Osteocyte (in vitro differentiated cells): Measurements from ENCODE around the gene ACP2. TPM values are rescaled to one million over a fixed set of nuclear protein-coding genes. Genes with fewer than 3 reads are reported as not detected.

Source experiments
- DNase-seq: peaks from one replicate; pipeline ENCODE4 v3.0.0; 2021; ENCODE audit warnings: mixed read lengths; ENCODE audit not compliant: unreplicated experiment; ENCODE audit errors: extremely low spot score
- H3K27ac Mint-ChIP-seq: one replicate; pipeline ENCODE4 v1.8.0; 2021; ENCODE audit warnings: mild to moderate bottlenecking, mixed read lengths; ENCODE audit not compliant: unreplicated experiment
- H3K27me3 Mint-ChIP-seq: one replicate; pipeline ENCODE4 v1.8.0; 2021; ENCODE audit warnings: mixed read lengths; ENCODE audit not compliant: unreplicated experiment
- H3K36me3 Mint-ChIP-seq: one replicate; pipeline ENCODE4 v1.8.0; 2021; ENCODE audit warnings: mixed read lengths; ENCODE audit not compliant: unreplicated experiment
- H3K4me1 Mint-ChIP-seq: one replicate; pipeline ENCODE4 v1.8.0; 2021; ENCODE audit warnings: mixed read lengths; ENCODE audit not compliant: unreplicated experiment
- H3K4me3 Mint-ChIP-seq: one replicate; pipeline ENCODE4 v1.8.0; 2021; ENCODE audit warnings: mild to moderate bottlenecking, moderate library complexity, mixed read lengths; ENCODE audit not compliant: unreplicated experiment
- H3K9me3 Mint-ChIP-seq: one replicate; pipeline ENCODE4 v1.8.0; 2021; ENCODE audit warnings: mixed read lengths; ENCODE audit not compliant: unreplicated experiment
- CTCF ChIP-seq: fragments of 200-600 bp; sonication (generic); IDR thresholded peaks from 2 replicates; pipeline ENCODE4 v1.5.0; 2021; ENCODE audit warnings: antibody characterized with exemption, mild to moderate bottlenecking, moderate library complexity
- total RNA-seq: library from RNA; stranded (reverse); gene quantifications from 2 replicates; pipeline ENCODE4 v1.2.1, GENCODE V29; 2021

ACP2 gene
- total RNA-seq, 1 donor from 2014 or later, result 55.7 TPM

DNA sequence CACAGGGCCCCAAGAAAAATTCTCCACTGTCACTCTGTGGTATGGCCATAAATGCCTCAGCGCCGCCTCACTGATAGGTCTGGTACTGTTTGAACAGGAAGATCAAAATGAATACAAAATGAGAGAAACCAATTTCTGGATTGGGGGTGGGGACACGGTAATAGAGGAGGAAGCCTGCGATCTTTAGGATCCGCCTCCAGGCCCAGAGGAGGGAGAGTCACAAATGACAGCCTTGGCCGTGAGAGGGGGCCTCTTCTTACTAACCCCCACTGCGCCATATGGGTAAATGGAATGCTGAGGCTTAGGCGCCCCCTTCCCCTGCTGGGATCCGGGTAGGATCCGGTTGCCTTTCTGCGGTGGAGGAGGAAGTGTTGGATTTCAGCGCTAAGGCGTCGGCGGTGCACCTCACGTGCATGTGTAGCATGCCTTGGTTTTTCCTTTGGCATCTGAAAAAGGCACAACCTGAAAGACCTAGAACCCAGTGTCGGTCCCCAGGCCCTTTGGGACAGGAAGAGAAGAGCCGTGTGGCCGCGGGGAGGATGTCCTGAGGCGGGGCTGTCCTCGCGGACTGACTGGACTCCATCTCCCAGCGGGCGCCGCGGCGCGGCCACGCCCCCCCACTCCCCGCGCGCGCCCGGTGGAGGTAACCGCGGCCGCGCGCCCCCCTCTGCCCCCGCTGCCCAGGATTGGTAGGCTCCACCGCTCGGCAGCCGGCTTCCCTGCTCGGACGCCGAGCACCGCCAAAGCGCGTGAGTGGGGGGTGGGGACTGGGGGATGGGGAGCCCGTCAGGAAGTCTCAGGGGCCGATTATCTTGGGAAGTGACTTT lies 20.6 kb upstream of the ACP2 start:
- H3K27ac Mint-ChIP-seq, result peak overlapping the region; percentile 98
- H3K36me3 Mint-ChIP-seq, result no peaks in the 10 kb centered on the region
- peak; percentile 95 for DNase-seq
- H3K4me3 Mint-ChIP-seq, result peak overlapping the region; percentile 92
- H3K4me1 Mint-ChIP-seq, result peaks cover 65% of the 10 kb centered on the region
- peak; percentile 47 for TF ChIP-seq CTCF
- H3K9me3 Mint-ChIP-seq, result no peaks in the 10 kb centered on the region
- no peaks in the 10 kb centered on the region for H3K27me3 Mint-ChIP-seq

DNA sequence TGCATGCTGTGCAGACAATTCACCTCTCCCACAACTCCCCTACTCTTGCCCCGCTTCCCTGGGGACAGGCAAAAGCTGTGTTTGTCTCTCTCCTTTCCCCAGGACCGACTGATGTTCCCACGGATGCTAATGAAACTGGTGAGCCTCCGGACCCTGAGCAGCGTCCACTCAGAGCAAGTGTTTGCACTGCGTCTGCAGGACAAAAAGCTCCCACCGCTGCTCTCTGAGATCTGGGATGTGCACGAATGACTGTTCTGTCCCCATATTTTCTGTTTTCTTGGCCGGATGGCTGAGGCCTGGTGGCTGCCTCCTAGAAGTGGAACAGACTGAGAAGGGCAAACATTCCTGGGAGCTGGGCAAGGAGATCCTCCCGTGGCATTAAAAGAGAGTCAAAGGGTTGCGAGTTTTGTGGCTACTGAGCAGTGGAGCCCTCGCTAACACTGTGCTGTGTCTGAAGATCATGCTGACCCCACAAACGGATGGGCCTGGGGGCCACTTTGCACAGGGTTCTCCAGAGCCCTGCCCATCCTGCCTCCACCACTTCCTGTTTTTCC lies 19.9 kb upstream of the ACP2 start:
- Mint-ChIP-seq H3K27ac (peak overlapping the region; percentile 98), H3K4me3 (peak overlapping the region; percentile 92), H3K9me3 (no peaks in the 10 kb centered on the region), H3K4me1 (peaks cover 65% of the 10 kb centered on the region), H3K27me3 (no peaks in the 10 kb centered on the region), H3K36me3 (no peaks in the 10 kb centered on the region)
- TF ChIP-seq CTCF, result no peak
- DNase-seq, result no peak

DNA sequence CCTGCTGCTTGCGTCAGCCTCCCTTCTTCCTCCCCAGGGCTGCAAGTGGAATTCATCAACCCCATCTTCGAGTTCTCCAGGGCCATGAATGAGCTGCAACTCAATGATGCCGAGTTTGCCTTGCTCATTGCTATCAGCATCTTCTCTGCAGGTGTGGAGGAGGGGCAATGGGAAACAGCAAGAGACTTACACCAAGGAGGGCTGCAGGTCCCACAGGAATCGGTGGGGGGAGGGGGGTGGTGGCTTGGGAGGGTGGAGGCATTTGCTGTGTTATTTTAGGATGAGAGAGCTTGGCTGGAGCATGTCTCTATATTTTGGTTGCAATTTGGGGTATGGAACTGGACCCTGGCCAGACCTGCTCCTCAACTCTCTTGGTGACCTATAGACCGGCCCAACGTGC lies 19.3 kb upstream of the ACP2 start:
- DNase-seq, result no peak
- Mint-ChIP-seq H3K9me3 (no peaks in the 10 kb centered on the region), H3K27me3 (no peaks in the 10 kb centered on the region), H3K27ac (peak overlapping the region; percentile 98), H3K36me3 (no peaks in the 10 kb centered on the region), H3K4me1 (peaks cover 63% of the 10 kb centered on the region), H3K4me3 (no peak overlapping the region)
- no peak for TF ChIP-seq CTCF

GRCh38 chr11:47264521-47264920 lies 15.9 kb upstream of the ACP2 start:
- H3K9me3 Mint-ChIP-seq, result no peaks in the 10 kb centered on the region
- H3K27ac Mint-ChIP-seq, result peak overlapping the region; percentile 68
- peaks cover 45% of the 10 kb centered on the region for H3K4me1 Mint-ChIP-seq
- TF ChIP-seq CTCF, result no peak
- no peak for DNase-seq
- no peaks in the 10 kb centered on the region for H3K27me3 Mint-ChIP-seq
- no peaks in the 10 kb centered on the region for H3K36me3 Mint-ChIP-seq
- no peak overlapping the region for H3K4me3 Mint-ChIP-seq

DNA sequence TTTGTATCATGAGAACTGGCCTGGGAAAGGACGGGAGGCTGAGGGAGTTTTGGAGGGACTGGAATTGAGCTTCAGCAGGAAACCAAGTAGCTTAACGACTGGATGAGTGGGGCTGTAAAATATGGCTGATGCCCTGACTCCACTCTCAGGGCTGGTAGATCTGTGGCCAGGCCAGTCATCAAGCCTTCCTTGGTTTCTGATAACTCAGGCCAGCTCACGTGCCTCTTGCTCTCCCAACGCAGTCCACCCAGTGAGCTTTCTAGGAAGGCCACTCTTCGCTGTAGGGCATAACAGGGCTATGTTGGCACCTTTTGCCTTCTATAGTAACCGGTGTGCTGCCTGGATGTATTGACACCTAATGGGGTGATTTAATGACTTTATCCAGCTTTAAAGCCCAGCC lies 15.5 kb upstream of the ACP2 start:
- DNase-seq, result no peak

More for the DNA sequence above, 15.5 kb upstream of the ACP2 start:
- Mint-ChIP-seq H3K9me3 (no peaks in the 10 kb centered on the region), H3K36me3 (no peaks in the 10 kb centered on the region), H3K27ac (peak overlapping the region; percentile 68), H3K4me3 (no peak overlapping the region), H3K4me1 (peaks cover 47% of the 10 kb centered on the region), H3K27me3 (no peaks in the 10 kb centered on the region)
- TF ChIP-seq CTCF, result no peak
